ENCODE results near the gene LETM1. TPM values are rescaled to one million over a fixed set of nuclear protein-coding genes. Genes with fewer than 3 reads are reported as not detected.

LETM1 gene
- total and polyA plus RNA-seq, 2 of the 8 experiments (the other 6 are each of a cell fraction or from before 2014, with no cell fraction given), result 19.8 to 50.1 TPM

- TF ChIP-seq CBX5 (IDR thresholded peaks at IDR 0.05; ENCODE audit: low read depth, low read length), result no peak
- no peak for TF ChIP-seq CHD2 (IDR thresholded peaks at IDR 0.05; ENCODE audit: low read length)
These were observed 17.3 kb upstream of the LETM1 start (continued) for GRCh38 chr4:1873291-1873690.
